SK-N-DZ (cell line): ENCODE measurements around the gene CLCN7.

Experiments
- DNase-seq: peaks from one replicate; pipeline ENCODE4 v3.0.0-alpha.2; 2015; ENCODE audit warnings: low spot score

The CLCN7 gene

DNA sequence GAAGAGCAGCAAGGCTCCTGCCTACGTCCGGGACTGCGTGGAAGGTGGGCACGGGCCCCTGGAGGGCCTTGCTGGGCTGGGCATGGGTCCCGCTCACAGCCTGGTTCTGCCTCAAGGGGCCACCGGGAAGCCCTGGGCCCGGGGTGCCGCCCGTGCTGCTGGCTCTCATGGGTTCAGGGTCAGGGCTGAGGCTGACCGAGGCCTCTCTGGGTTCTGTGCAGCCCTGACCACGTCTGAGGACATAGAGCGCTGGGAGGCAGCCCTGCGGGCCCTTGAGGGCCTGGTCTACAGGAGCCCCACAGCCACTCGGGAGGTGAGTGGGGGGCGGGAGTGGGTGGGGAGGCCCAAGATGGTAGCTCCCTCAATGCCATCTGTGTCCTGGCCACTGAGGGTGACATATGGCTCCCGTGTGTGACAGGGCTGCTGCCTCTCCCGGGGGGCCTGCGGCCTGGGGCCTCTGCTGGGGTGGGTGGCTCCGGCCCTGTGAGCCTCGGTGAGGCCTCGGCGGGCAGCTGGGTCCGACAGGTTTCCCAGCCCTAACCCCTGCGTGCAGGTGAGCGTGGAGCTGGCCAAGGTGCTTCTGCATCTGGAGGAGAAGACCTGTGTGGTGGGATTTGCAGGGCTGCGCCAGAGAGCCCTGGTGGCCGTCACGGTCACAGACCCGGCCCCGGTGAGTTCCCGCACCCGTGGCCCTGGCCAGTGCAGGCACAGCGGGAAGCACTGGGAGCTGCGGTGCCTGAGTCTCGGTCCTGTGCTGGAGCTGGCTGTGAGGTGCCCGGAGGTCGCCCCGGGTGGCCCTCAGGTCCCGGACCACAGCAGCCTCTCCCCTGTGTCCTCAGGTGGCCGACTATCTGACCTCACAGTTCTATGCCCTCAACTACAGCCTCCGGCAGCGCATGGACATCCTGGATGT is 27.5 kb upstream of the CLCN7 start:
- no peak for DNase-seq

DNA sequence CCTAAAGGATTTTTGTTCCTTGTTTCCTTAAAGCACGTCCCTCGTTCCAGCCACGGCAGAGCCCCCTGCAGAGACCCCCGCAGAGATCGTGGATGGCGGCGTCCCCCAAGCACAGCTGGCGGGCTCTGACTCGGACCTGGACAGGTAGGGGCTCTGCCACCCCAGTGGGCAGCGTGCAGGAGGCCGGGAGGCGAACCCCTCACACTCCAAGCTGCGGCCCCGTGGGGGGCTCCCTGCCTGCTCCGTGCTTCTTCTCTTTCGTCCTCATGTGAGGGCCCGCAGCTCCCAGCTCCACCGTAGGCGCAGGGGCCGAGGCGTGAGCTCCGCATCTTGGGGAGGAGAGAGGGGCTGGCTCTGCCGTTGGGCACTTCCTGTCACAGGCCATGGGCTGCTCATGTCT is 26.8 kb upstream of the CLCN7 start:
- DNase-seq: no peak

DNA sequence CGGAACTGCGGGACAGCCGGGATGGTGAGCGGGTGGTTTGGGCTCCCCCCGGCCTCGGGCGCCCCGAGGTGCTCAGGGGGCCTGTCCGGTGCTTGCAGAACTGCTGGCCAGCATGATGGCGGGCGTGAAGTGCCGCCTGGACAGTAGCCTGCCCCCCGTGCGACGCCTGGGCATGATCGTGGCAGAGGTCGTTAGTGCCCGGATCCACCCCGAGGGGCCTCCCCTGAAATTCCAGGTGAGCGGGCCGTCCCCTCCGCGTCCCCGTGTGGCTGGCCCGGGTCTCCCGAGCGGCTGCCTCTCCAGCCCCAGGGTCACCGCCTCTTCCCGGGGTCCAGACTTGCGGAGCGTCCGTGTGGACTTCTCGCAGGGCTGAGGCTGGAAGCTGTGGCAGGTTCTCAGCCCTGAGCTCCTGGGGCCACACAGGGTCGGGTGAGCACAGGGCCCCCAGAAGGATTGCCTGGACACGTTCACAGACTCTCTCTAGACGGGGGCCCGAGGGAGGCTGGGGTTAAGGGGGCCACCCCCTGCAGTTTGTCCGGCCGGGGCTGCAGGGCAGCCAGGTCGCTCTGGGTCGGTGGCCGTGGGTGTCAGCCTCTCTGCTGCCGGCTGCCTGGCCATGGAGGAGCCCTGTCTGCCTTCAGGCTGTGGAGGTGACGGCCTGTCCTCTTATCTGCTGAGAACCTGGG is 25.8 kb upstream of the CLCN7 start:
- DNase-seq: no peak

DNA sequence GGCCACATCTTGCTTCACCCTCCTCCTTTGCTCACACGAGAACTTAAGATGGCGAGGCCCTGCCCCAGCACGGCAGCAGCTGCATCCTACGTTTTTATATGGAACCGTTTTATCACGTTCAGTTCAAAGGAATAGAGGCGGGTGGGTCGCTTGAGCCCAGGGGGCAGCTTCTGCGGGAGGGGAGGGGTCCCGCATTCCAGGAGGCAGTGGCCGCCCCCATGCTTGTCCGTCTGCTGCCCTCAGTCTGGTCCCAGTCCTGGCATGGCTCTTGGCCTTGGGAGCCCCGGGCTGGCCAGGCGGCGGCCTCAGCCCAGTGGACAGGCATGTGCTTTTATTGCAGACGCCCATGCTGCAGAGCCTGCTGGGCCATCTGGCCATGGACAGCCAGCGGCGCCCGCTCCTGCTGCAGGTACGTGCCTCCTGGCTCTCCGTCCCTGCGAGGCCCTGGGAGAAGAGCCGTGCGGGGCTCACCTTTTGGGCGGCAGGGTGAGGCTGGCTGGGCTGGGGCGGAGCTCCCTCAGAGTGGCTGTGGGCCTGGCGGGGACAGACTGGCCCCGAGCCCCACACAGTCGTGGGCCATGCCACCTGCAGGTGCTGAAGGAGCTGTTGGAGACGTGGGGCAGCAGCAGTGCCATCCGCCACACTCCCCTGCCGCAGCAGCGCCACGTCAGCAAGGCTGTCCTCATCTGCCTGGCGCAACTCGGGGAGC is 25.1 kb upstream of the CLCN7 start:
- DNase-seq: no peak

DNA sequence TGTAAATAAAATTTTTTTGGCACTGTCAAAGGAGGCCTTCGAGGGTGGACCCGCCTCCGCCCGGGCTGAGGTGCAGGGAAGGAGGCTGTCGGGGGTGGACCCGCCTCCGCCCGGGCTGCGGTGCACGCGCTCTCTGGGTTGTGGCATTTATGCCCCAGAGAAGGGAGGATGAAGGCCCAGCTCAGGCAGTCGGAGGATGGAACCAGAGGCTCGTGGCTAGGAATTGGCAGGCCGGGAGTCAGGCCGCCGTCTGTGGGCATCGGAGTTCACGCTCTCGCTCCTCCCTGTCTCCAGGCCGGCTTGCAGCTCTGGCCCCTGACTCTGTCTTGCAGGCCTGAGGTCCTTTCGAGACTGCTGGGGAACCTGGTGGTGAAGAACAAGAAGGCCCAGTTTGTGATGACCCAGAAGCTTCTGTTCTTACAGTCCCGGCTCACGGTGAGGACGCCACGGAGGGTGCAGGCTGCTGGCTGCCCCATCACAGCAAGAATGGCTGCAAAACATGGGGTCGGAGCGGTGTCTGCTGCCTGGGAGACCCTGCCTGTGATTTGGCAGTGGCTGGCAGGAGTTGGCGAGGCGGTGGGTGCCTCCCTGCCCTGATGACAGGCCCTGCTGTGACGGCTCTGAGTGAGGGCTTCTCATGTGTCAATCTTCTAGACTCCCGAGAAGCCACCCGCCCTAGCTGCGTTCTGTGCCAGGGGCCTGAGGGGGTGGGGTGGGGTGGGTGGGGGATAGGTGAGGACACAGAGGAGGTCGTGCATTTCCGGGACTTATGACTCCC is 24.3 kb upstream of the CLCN7 start:
- DNase-seq: no peak

DNA sequence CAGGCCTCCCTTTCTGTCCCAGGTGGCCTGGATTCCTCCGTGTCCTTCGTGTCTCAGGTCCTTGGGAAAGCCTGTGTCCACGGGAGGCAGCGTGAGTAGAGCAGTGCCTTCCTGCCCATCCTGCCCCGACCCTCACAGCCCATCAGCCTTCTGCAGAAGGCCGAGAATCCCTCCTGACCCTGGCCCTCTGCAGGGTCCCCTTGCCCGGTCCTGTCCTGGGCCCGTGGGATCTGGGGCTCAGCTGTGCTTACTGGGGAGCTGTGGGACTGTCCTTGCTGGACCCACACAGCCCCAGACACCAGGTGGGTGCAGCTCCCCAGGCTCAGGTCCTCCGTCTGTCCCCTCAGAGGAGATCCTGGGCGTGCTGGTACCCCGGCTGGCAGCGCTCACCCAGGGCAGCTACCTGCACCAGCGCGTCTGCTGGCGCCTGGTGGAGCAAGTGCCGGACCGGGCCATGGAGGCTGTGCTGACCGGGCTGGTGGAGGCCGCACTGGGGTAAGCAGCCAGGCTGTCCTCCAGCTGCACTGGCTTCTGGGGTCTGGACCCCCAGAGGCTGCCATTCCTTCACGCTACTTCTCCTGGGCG is 22.3 kb upstream of the CLCN7 start:
- no peak for DNase-seq

DNA sequence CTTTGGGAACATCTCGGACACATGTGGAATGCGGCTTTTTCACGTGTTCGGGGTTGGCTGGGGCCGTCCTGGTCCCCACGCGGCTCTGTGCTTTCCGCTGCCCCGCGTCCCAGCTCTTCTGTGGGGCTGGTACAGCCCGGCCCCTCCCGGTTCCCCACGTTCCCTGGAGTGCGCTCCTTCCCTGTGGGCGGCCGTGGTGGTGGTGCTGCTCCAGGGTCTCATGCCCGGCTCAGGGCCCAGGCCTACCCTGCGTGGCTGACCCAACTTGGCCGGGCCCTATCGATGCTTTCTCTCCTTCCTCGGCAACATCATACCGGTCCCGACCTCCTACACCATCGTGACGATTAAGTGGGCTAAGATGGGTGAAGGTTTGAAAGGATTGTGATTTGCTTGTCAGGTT is 21.6 kb upstream of the CLCN7 start:
- no peak for DNase-seq

DNA sequence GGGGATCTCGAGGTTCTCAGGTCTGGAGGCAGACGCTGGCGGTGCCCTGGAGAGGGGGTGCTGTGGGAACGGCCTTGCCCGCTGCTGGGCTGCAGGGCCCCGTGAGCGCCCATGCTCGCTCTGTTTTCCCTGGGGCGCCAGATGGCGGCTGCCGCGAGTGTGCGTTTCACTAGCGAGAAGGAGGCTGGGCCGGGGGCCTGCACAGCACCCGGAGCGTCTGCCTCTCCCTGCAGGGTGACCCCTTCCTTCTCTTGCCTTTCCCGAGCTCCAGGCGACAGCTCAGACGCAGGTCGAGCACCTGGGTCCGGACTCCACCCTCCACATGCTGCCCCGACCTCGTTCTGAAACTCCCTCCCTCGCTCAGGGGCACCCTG is 21.0 kb upstream of the CLCN7 start:
- no peak for DNase-seq

DNA sequence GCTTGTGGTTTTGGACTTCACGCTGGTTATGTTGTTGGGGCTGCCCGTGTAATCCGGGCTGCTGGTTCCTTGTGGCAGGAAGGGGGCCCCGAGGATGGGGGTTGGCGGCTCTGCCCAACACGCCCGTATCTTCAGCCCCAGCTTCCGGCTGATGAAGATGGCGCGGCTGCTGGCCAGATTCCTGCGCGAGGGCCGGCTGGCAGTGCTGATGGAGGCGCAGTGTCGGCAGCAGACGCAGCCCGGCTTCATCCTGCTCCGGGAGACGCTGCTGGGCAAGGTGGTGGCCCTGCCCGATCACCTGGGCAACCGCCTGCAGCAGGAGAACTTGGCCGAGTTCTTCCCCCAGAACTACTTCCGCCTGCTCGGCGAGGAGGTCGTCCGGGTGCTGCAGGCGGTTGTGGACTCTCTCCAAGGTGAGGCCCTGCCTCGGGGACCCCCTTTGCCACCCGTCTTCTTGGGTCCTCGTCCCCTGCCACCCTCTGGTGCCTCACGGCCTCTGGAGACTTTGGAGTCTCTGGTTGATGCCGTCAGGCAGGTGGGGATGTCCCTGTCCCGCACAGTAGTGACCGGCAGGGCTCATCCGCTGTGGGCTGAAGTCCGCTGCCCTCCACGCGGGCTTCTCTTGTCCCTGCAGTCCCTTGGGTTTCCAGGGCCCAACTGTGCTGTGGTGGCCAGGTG is 20.5 kb upstream of the CLCN7 start:
- DNase-seq: no peak

DNA sequence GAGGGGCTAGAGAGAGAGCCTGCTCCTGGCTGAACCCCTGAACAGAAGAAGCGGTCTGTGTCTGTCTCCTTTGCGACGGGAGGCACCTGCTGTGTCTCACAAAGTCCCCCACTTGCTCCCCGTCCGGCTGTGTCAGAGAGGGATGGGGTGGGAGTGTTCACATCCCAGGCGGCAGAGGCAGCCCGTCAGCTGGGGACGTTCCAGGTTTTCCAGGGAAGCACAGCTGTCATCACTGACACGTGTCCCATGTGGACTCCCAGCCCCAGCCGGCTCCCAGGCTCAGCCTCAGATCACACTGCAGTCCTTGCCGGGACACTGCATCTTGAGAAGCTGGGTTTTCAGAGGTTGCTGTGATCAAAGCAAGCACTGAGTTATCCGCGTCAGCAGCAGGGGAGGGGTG is 19.9 kb upstream of the CLCN7 start:
- no peak for DNase-seq

DNA sequence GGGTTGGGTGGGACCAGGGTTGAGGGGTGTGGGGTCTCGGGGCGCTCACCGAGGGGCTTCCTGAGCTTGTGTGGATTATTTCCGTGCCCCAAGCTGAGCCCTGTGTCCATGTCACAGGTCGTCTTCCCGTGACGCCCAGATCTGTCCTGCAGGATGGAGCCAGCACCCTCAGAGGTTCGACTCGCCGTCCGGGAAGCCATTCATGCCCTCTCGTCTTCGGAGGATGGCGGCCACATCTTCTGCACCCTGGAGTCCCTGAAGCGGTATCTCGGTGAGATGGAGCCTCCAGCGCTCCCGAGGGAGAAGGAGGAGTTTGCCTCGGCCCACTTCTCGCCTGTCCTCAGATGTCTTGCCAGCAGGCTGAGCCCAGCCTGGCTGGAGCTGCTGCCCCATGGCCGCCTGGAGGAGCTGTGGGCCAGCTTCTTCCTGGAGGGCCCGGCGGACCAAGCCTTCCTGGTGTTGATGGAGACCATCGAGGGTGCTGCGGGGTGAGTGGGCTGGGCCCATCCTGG is 19.4 kb upstream of the CLCN7 start:
- peak; percentile 58 for DNase-seq

DNA sequence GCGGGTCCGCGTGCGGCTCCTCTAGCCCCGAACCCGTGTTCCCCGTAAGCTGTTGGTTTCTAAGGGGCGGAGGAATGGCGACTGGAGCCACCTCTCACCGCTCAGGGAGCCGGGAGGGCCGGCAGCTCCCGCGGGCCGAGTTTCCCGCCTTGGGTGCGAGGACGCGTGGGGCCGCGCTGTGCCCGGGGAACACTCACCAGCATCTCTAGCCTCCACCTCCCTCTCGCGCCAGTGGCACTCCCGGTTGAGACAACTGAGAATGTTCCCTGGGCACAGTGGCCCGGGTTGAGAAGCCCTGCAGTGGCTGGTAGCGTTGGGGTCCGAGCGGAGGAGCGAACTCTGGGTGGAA is 18.9 kb upstream of the CLCN7 start:
- no peak for DNase-seq

DNA sequence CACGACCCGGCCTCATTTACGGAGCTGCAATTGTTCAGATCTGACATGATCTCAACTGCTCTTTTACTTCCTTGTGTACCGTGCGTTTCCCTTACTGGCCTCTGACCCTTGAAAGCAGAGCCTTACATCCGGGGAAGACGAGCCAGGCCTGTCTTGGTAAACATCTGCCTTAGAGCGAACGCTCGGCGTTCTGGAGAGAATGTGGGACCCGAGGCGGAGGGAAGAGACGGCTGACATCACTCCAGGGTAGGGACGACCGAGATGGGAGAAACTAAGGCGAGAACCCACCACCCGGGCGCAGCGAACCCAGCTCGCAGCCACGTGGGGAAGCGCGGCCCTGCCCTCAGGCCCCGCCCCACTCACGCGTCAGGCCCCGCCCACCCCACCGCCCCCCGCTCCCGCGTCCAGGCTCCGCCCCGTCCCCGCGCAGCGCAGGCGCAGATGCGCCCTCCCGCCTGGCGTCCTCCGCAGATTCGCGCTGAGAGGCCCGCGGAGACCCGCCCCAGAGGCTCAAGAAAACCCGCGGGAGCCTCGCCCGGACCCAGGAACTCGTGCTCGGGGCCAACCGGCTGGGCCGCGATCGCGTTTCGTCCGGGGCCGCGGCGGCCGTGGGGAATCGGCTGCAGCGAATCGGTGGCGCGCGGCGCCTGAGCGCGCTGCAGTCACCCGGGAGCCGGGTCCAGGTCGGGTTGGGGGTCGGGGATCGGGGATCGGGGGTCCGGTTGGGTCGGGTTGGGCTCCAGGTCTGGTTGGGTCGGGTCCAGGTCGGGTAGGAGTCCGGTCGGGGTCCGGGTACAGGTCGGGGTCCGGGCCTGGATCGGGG is 18.3 kb upstream of the CLCN7 start, which contains the start of gene TELO2:
Gene TELO2 (plus strand): TSS at position 438 of the 823 bp plus-strand sequence. CDS start 922 bp downstream, outside the sequence.
- peak; percentile 76 for DNase-seq

DNA sequence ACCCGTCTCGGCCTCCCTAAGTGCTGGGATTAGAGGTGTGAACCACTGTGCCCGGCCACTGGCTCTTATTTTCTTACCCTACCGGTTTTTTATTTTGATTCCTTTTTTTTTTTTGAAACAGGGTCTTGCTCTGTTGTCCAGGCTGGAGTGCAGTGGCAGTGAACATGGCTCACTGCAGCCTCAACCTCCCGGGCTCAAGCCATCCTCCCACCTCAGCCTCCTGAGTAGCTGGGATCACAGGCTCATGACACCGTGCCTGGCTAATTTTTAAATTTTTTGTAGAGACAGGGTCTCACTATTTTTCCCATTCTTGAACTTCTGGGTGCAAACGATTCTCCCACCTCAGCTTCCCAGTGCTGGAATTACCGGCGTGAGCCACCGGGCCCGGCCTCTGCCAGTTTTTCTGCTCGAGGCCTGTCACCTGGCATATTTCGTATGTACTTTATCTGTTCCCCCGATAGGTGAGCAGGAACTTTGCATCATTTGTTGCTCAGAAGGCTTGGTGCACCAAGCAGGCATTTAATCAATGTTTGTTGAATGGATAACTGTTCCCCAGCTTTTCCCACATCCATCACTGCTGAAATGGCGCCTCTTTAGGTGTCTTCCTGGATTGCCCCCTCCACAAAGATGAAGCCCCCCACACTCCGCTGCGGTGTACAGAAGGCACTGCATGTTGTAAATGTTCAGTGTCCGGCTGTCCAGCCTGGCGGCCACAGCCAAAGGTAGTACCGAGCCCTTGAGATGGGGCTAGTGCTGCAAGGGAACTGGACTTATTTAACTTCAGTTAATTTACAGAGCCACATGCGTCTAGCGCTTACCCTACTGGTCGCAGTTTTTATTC is 17.5 kb upstream of the CLCN7 start:
- no peak for DNase-seq

DNA sequence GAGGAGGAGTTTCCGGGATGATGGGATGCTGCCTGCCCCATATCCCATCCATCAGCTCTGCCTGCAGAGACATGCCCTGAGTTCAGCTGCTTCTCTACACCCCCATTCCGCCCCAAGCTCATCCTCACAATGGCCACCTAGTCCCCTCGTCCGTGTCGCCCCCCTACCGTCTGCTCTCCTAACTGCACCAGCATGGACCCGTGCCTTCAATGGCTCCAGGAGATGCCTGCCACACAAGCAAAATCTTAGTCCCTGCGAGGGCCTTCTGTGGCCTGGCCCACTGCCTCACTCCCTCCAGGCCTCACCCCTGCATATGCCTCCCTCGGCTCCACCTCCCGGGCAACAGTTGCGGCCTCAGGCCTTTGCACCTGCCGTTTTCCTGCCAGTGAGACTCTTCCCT is 16.5 kb upstream of the CLCN7 start:
- DNase-seq: peak; percentile 37

DNA sequence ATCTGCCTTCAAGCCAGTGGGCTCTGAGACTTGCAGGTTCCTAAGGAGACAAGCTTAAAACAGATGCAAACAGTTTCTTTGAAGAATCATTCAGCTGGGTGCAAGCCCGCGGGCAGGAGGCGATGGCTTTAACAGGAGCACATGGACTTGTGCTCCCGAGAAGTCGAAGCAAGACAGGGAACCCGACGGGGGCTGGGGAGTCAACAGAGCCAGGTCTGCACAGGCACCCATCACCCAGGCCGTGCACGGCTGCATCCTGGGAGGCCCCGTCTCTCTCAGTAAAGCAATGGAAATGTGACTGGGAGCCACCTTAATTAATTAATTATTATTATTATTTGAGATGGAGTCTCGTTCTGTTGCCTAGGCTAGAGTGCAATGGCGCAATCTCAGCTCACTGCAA is 14.2 kb upstream of the CLCN7 start:
- no peak for DNase-seq

DNA sequence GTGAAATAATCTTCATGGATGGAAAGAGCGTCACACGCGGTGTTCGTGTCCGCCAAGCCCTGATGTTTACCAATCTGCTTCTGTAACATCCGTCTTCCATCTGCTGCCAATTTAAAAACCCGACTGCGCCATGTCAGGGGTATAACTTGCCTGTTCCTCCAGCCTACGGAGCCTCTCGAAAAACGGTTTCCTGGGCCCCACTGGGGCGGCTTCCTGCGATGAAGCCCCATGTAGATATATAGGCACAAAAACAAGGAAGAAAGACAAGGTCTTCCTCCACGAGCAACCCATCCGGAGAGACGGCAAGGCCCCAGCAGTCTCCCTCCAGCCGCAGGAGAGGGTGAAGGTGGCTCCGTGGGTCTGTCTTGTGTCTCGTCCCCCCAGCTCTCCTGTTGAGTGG is 13.8 kb upstream of the CLCN7 start, which contains the start of gene PTX4:
Gene PTX4 (minus strand): TSS at position 326 of the 400 bp plus-strand sequence. CDS start 35 bp downstream, at position 291.
- no peak for DNase-seq

DNA sequence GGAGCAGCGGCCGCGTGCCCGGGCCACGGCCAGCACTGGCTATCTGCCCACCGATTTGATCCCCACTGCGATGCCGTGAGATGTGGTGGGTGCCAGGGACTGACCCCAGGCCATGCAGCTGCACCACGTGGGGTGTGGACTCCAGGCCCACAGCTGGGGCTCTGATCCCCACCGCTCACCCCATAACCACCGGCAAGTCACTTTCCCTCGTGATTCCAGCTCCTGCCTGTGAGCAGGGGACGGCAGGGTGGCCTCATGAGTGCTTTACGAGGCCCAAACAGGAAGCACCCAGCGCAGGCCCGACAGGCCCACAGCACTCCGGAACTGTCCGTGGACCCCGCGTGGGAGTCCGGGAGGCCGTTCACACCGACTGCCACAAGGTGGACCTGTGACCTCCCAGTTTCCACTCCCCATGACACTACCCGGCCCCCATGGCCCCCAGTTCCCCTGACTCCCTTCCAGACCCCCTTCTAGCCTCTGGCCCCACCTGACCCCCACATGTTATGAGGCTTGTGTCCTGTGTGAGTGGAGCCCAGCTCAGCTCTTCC is 13.3 kb upstream of the CLCN7 start:
- no peak for DNase-seq
